Large intestine (tissue), 12 donors: ENCODE data around the gene SNCB. TPM values are rescaled to one million over a fixed set of nuclear protein-coding genes. Genes with fewer than 3 reads are reported as not detected.

Source experiments
- DNase-seq, 2 donors: peaks; one replicate each; pipeline versions ENCODE4 v3.0.0 to v3.0.0-alpha.2; 2013
- H3K27ac ChIP-seq: one replicate; pipeline ENCODE4 v1.5.1; 2013; ENCODE audit warnings: low read length
- H3K27me3 ChIP-seq: 2 replicates; pipeline ENCODE4 v1.6.1; 2013; ENCODE audit warnings: low read length; ENCODE audit not compliant: control insufficient read depth, insufficient read depth
- H3K36me3 ChIP-seq: 2 replicates; pipeline ENCODE4 v1.6.1; 2013; ENCODE audit warnings: low read length; ENCODE audit not compliant: control insufficient read depth, insufficient read depth
- H3K4me1 ChIP-seq: one replicate; pipeline ENCODE4 v1.6.1; 2013; ENCODE audit warnings: low read length; ENCODE audit not compliant: control insufficient read depth, insufficient read depth
- H3K4me3 ChIP-seq: one replicate; pipeline ENCODE4 v1.5.1; 2013; ENCODE audit warnings: low read length
- H3K9me3 ChIP-seq: one replicate; pipeline ENCODE4 v1.6.1; 2013; ENCODE audit warnings: mild to moderate bottlenecking, low read depth, low read length, moderate library complexity; ENCODE audit not compliant: control insufficient read depth
- WGBS: methylation state at CpG from one replicate; pipeline ENCODE4 v1.1.5; 2013; ENCODE audit warnings: low lambda C conversion rate; ENCODE audit not compliant: insufficient coverage; 5-methylcytosine and 5-hydroxymethylcytosine counted together
- long read RNA-seq, 11 donors: transcript quantifications; one replicate each; lab custom pipeline, GENCODE V29; 2026
- polyA plus RNA-seq: library from polyadenylated mRNA; unstranded; fragments of 120-200 nt; gene quantifications from one replicate; pipeline ENCODE4 v1.2.1, GENCODE V29; 2013

The SNCB gene
- polyA plus RNA-seq: 0.39 TPM
- long read RNA-seq, donor 1: 0 reads
- long read RNA-seq, donor 2: 0 reads
- long read RNA-seq, donor 3: 0 reads
- long read RNA-seq, donor 4: 0 reads
- long read RNA-seq, donor 5: 0 reads
- long read RNA-seq, donor 6: 0 reads
- long read RNA-seq, donor 7: 0 reads
- long read RNA-seq, donor 8: 0 reads
- long read RNA-seq, donor 9: 0 reads
- long read RNA-seq, donor 10: 0 reads
- long read RNA-seq, donor 11: 0 reads

DNA sequence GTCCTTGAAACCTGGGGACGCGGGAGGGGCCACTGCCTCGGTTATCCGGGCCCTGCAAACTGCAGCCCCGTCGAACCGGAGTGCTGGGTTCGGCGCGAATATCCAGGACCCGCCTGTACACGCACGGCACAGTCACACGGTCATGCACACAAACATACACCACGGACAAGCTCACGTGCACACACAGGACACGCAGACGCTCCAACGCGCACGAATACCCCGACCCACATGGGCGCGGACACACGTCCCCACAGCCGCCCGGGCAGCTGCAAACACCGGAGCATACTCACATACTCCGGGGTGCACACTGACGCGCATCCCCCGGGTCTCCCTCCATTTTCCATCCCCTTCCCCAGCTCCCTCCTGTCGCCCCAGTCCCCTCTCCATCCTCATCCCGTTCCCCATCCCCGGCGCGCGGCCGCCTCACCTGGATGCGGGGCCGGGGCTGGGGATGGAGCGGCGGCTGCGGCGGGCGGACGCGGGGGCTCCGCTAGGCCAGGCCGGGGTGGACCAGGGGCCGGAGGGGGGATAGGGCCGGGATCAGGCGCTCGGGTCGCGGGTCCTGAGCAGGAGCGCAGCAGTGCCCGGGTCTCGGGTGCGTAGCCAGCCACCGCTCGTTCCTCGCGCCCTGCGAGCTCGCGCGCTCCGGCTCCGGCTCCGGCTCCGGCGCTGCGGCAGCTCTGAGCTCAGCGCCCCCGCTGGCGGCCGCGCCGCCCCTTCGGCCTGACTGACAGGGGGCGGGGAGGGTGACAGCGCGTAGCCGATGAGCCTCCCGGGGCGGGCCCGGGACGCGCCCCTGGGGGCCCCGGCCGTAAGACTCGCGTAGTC is at the start of gene SNCB, which contains the start of gene EIF4E1B:
Gene SNCB, minus strand, starts transcription at position 682 of the 828 bp plus-strand sequence. CDS start 880 bp downstream, outside the sequence.
Gene EIF4E1B, plus strand, starts transcription at position 823 of the 828 bp plus-strand sequence. CDS start 12,113 bp downstream, outside the sequence.
- Histone ChIP-seq H3K9me3 (peaks cover 6% of the 10 kb centered on the region), H3K36me3 (no peaks in the 10 kb centered on the region), H3K4me1 (peaks cover 8% of the 10 kb centered on the region), H3K4me3 (peak within 1 kb of the TSS; percentile 14), H3K27me3 (peaks cover 88% of the 10 kb centered on the region), H3K27ac (no peak within 1 kb of the TSS)
- peak in 1 of 2 donors; percentile 67 for DNase-seq
- no CpG with 5 or more reads among the region's 94 CpGs for WGBS

DNA sequence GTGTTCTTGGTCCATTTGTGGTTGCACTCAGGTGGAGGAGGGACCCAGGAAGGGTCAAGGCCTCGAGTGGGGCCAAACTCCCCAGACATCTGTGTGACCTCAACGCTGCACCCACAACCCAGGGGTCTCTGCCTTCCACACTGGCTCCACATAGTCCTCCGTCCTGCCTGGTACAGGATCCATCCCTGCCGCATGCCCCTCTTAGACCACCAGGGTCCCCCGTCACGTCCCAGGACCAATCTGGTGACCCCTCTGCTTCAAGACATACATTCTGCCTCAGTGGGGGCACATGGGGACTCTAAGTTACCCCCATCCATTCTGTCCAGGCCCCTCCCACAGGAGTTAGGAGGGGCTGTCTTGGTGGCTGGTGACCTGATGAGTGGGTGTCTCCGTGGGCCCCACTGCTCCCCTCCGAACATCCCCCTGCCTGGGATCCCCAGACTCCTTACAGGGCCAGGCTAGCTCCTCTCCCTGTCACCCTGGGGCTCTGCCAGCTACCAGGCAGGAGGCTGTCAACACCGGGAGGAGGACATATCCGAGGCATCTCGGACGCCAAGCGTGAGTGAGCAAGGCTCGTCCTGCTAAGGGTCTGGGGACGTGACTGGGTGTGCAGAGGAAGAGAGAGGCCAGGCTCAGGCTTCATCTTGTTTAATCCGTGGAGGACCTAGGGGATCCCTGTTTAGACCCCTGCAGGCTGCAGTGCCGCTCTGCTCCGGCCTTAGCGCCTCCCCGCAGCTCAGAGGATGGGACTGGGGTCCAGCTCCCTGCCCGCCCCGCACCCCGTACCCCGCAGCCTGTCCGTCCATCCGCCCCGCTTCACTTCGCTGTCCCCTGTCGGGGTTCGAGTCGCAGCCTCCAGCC is 49.3 kb upstream of the SNCB start:
- Histone ChIP-seq H3K36me3 (no peaks in the 10 kb centered on the region), H3K9me3 (no peaks in the 10 kb centered on the region), H3K4me3 (no peak overlapping the region), H3K27ac (no peak overlapping the region), H3K4me1 (peaks cover 12% of the 10 kb centered on the region), H3K27me3 (peaks cover 44% of the 10 kb centered on the region)
- WGBS: no CpG with 5 or more reads among the region's 31 CpGs
- no peak for DNase-seq

DNA sequence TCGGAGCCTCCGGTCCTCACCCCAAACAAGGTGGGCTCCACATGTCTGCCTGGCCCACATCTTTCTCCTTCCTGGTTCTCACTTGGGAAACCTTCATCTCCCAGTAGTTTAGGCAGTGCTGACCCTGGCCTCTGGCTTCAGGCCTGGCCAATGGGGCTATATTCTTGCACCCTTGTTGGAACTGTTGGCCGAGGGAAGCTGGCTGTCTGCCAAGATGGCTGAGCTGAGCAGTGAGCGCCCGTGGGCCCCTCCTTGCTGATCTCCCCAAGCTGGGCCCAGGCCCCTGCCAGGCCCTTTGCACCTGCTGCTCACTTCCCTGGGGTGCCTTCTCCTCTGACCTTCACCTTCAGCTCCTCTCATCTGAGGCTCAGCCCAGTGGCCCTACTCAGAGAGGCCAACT is 48.2 kb upstream of the SNCB start:
- peaks cover 39% of the 10 kb centered on the region for H3K27me3 ChIP-seq
- WGBS: no CpG with 5 or more reads among the region's 5 CpGs
- peaks cover 12% of the 10 kb centered on the region for H3K4me1 ChIP-seq
- no peaks in the 10 kb centered on the region for H3K9me3 ChIP-seq
- DNase-seq: no peak
- no peaks in the 10 kb centered on the region for H3K36me3 ChIP-seq
- no peak overlapping the region for H3K4me3 ChIP-seq
- H3K27ac ChIP-seq: no peak overlapping the region

DNA sequence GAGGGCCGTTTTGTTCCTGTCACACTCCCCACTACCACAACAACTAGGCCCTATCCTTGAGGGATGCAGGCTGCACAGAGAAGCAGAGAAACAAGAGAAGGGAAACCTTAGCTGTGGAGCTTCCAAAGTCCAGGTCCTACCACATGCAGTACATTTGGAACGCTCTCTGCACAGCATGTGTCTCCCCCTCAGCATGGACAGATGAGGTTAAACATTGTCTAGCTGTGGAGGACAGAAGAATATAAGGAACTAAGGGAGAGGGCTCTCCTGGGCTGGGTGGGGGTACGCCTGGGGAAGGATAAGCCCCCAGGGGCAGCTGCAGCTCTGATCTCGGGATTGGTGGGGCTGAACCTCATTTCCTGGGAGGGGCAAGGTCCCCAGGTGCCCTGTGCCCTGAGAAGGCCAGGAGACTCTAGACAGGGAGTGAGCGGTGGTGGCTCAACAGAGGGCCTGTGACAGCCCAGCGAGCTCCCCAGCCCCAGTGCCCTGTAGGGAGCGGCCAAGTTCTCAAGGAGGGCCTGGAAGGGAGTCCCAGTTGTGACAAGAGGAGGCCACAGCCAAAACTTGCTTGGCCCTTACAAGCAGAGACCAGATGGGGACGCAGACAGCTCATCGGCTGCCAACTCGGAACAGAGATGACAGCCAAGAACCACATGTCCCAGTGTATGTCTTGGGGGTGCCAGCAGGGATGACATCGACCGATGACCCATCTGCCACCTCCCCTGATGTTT is 47.0 kb upstream of the SNCB start:
- no peak overlapping the region for H3K4me3 ChIP-seq
- H3K36me3 ChIP-seq: no peaks in the 10 kb centered on the region
- H3K9me3 ChIP-seq: no peaks in the 10 kb centered on the region
- peaks cover 29% of the 10 kb centered on the region for H3K27me3 ChIP-seq
- peaks cover 12% of the 10 kb centered on the region for H3K4me1 ChIP-seq
- no CpG with 5 or more reads among the region's 12 CpGs for WGBS
- H3K27ac ChIP-seq: no peak overlapping the region
- peak; percentile 25 to 76 for DNase-seq

DNA sequence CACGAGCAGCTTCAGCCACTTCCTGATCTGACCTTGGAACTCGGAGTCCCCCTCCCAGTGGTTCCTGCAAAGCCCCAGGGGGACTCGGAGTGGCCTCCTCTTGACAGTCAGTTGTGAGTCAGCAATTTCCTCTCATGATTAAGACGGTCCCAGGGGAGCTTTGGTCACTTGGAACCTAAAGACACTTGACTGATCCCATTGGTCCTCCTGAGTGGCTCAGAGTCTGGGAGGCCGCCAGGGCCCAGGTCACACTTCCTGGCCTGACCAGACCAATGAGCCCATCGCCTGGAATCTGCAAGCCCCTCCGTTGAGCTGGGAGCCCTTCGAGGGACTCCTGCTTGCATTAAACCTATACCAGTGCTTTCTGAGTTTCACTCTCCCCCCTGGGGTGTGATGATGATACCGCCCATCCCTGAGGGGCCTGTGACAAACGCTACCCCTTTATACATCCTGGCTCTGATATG is 46.1 kb upstream of the SNCB start:
- DNase-seq: peak in 1 of 2 donors; percentile 29
- Histone ChIP-seq H3K27ac (no peak overlapping the region), H3K36me3 (no peaks in the 10 kb centered on the region), H3K27me3 (peaks cover 22% of the 10 kb centered on the region), H3K9me3 (no peaks in the 10 kb centered on the region), H3K4me1 (peaks cover 14% of the 10 kb centered on the region), H3K4me3 (no peak overlapping the region)
- no CpG with 5 or more reads among the region's 10 CpGs for WGBS

DNA sequence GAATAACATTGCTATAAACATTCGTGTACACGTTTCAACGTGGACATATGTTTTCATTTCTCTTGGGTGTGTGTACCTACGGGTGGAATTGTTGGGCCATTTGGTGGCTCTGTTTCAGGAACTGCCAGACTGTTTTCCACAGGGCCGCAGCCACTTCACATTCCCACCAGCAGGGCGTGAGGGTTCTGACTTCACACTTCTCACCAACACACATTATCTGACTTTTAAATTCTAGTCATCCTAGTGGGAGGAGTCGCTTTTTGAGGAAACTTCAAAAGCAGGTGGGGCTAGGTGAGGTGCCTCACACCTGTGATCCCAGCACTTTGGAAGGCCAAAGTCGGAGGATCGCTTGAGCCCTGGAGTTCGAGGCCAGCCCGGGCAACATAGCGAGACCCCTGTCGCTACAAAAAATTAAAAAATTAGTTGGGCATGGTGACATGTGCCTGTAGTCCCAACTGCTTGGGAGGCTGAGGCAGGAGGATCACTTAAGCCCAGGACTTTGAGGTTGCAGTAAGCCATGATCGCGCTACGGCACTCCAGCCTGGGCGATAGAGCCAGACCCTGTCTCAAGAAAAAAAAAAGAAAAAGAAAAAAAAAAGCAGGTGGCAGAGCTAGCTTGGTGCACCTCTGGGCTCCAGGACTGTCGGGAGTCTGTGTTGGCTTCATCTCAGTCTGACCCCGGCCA is 45.5 kb upstream of the SNCB start:
- no peak overlapping the region for H3K27ac ChIP-seq
- WGBS: 86% methylated on average over 5 of the region's 19 CpGs
- no peaks in the 10 kb centered on the region for H3K36me3 ChIP-seq
- DNase-seq: no peak
- H3K9me3 ChIP-seq: no peaks in the 10 kb centered on the region
- H3K27me3 ChIP-seq: peaks cover 19% of the 10 kb centered on the region
- H3K4me3 ChIP-seq: no peak overlapping the region
- H3K4me1 ChIP-seq: peaks cover 16% of the 10 kb centered on the region

DNA sequence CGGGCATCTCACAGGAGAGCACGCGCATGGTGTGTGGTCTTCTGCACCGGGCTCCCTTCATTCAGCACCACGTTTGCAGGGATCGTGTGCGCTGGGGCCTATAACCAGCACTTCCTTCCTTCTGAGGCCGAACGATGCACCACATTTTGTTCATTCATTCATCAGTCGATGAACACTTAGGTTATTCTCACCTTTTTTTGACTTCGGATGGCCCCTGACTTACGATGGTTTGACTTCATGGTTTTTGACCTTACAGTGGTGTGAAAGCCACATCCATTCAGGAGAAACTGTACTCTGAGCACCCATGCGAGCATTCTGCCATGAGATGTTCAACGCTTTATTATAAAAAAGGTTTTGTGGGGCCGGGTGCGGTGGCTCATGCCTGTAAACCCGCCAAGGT is 44.5 kb upstream of the SNCB start:
- Histone ChIP-seq H3K27me3 (peaks cover 8% of the 10 kb centered on the region), H3K27ac (no peak overlapping the region)

DNA sequence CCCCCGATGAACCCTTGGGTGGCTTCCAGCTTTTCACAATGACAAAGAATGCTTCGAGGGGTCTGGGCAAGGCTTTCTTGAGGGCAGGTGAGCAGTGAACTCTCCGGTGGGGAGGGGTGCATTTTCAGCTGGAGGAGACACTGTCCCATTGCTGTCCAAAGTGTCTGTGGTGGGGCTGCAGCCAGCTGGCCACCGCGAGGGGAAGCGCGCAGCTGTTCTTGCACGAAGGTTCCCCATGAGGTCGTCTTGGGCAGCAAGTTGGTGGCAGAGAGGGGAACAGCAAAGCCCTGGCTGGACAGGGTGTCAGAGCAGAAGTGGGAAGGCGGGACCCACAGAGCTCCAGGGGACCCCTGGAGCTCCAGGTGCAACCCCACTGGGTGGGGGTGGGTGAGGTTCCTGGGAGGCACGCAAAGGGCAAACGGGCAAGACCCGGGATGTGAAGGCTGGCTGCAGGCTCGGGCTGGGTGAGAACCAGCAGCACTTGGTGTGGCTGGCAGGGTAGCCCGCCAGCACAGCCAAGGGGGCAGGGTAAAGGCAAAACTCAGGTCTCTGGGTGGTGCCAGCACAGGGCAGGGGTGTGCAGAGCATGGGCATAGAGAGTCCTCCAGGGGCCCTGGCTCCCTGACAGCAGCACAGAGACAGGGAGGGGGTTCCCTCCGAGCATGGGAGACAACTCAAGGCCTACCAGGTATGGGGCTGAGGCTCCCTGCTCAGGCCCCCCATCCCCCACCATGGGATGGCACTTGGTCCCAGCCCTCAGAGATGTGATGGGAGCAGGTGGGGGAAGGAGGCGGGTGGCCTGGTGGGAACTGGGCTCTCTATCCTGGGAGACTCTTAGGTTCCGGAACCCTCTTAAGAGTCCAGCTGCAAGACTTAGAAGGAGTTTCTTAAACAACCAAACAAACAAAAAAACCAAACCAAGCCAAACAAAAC is 43.6 kb upstream of the SNCB start:
- Histone ChIP-seq H3K36me3 (no peaks in the 10 kb centered on the region), H3K27ac (no peak overlapping the region), H3K4me1 (peaks cover 20% of the 10 kb centered on the region), H3K27me3 (no peaks in the 10 kb centered on the region), H3K9me3 (no peaks in the 10 kb centered on the region), H3K4me3 (no peak overlapping the region)
- no CpG with 5 or more reads among the region's 18 CpGs for WGBS
- DNase-seq: no peak

More for the DNA sequence above, 44.5 kb upstream of the SNCB start:
- H3K9me3 ChIP-seq: no peaks in the 10 kb centered on the region
- 100% methylated on average over 1 of the region's 17 CpGs for WGBS
- no peaks in the 10 kb centered on the region for H3K36me3 ChIP-seq
- no peak overlapping the region for H3K4me3 ChIP-seq
- peaks cover 20% of the 10 kb centered on the region for H3K4me1 ChIP-seq
- no peak for DNase-seq
